Head of caudate nucleus (tissue), 42 donors: ENCODE data around the gene SLC5A1.

Experiments used
- DNase-seq, 42 donors: peaks; one replicate each; pipeline versions ENCODE4 v3.0.0 to v3.0.0-alpha.2; 2020 to 2021; ENCODE audit warnings: mixed read lengths in 7 of 42
- intact Hi-C: fragments of 100-400 bp; cut with DNase I; formaldehyde crosslinking; loops from one replicate; pipeline ENCODE4 v1.15.0; 2022

The SLC5A1 gene

GRCh38 chr22:32044913-32045312 is 1.9 kb downstream of the SLC5A1 start:
- no peak for DNase-seq
- intact Hi-C loops, result no loop called here

GRCh38 chr22:32048069-32048468 is 5.0 kb downstream of the SLC5A1 start:
- intact Hi-C loops, result no loop called here
- DNase-seq, result peak in 2 of 42 donors; percentile 4 to 14

GRCh38 chr22:32050678-32051515 is 7.8 kb downstream of the SLC5A1 start:
- DNase-seq, result peak in 2 of 42 donors; percentile 12 to 43
- intact Hi-C loops, result no loop called here

GRCh38 chr22:32052244-32052643 is 9.2 kb downstream of the SLC5A1 start:
- no peak for DNase-seq
- intact Hi-C loops, result no loop called here

- intact Hi-C loops, result no loop called here
- no peak for DNase-seq
These were observed 10.1 kb downstream of the SLC5A1 start for GRCh38 chr22:32052936-32053791.

- DNase-seq, result no peak
- intact Hi-C loops, result no loop called here
These were observed 12.0 kb downstream of the SLC5A1 start for GRCh38 chr22:32055069-32055468.

GRCh38 chr22:32058656-32059260 is 15.7 kb downstream of the SLC5A1 start:
- no peak for DNase-seq

GRCh38 chr22:32059426-32059825 is 16.4 kb downstream of the SLC5A1 start:
- intact Hi-C loops, result no loop called here
- no peak for DNase-seq

More at GRCh38 chr22:32058656-32059260, 15.7 kb downstream of the SLC5A1 start:
- intact Hi-C loops, result no loop called here

GRCh38 chr22:32063701-32064100 is 20.6 kb downstream of the SLC5A1 start:
- no peak for DNase-seq
- intact Hi-C loops, result no loop called here

GRCh38 chr22:32066820-32067219 is 23.8 kb downstream of the SLC5A1 start:
- intact Hi-C loops, result no loop called here
- no peak for DNase-seq

- DNase-seq, result no peak
- intact Hi-C loops, result no loop called here
These were observed 24.6 kb downstream of the SLC5A1 start for GRCh38 chr22:32067613-32068012.

GRCh38 chr22:32069579-32070372 is 26.7 kb downstream of the SLC5A1 start:
- intact Hi-C loops, result no loop called here
- peak in 1 of 42 donors; percentile 15 for DNase-seq

- intact Hi-C loops, result no loop called here
- no peak for DNase-seq
These were observed 30.2 kb downstream of the SLC5A1 start for GRCh38 chr22:32073262-32073661.

GRCh38 chr22:32073823-32074380 is 30.8 kb downstream of the SLC5A1 start:
- no peak for DNase-seq
- intact Hi-C loops, result no loop called here

- DNase-seq, result peak in 1 of 42 donors; percentile 24
- intact Hi-C loops, result no loop called here
These were observed 33.1 kb downstream of the SLC5A1 start for GRCh38 chr22:32075997-32076760.

- intact Hi-C loops, result no loop called here
- peak in 1 of 42 donors; percentile 24 for DNase-seq
These were observed 33.7 kb downstream of the SLC5A1 start for GRCh38 chr22:32076761-32077084.

- DNase-seq, result no peak
- intact Hi-C loops, result no loop called here
These were observed 34.1 kb downstream of the SLC5A1 start for GRCh38 chr22:32077151-32077550.
